Spleen (tissue), 13 donors: ENCODE results near the gene FOXE3. TPM values are rescaled to one million over a fixed set of nuclear protein-coding genes. Genes with fewer than 3 reads are reported as not detected.

Source experiments
- DNase-seq: peaks from one replicate; pipeline ENCODE4 v3.0.0-alpha.2; 2020
- H3K27ac ChIP-seq, 8 donors: fragments of 200-600 bp; sonication (generic) in 7 of 8; 1 replicate in 4 of 8; 2 replicates in 4 of 8; pipeline versions ENCODE4 v1.5.0 to v1.8.0; 2016 to 2021; ENCODE audit warnings: inconsistent platforms in 4 of 8, mild to moderate bottlenecking in 4 of 8, moderate library complexity in 1 of 8
- H3K27me3 ChIP-seq, 7 donors: fragments of 200-600 bp; sonication (generic) in 6 of 7; replicated peaks in 1 of 7; 1 replicate in 4 of 7; 2 replicates in 3 of 7; pipeline versions ENCODE4 v1.5.0 to v1.8.0; 2016 to 2021; ENCODE audit warnings: inconsistent platforms in 3 of 7, mild to moderate bottlenecking in 1 of 7
- H3K36me3 ChIP-seq, 6 donors: fragments of 200-600 bp; sonication (generic) in 5 of 6; 1 replicate in 4 of 6; 2 replicates in 2 of 6; pipeline versions ENCODE4 v1.5.0 to v1.8.0; 2016 to 2021; ENCODE audit warnings: inconsistent platforms in 2 of 6
- H3K4me1 ChIP-seq, 6 donors: fragments of 200-600 bp; sonication (generic) in 5 of 6; 1 replicate in 3 of 6; 2 replicates in 3 of 6; pipeline versions ENCODE4 v1.5.0 to v1.8.0; 2016 to 2021; ENCODE audit warnings: inconsistent platforms in 3 of 6
- H3K4me3 ChIP-seq, 8 donors: fragments of 200-600 bp; sonication (generic) in 7 of 8; 1 replicate in 4 of 8; 2 replicates in 4 of 8; pipeline versions ENCODE4 v1.5.0 to v1.8.0; 2016 to 2021; ENCODE audit warnings: inconsistent platforms in 4 of 8, mild to moderate bottlenecking in 4 of 8, moderate library complexity in 2 of 8
- H3K9me3 ChIP-seq, 8 donors: fragments of 200-600 bp; sonication (generic) in 7 of 8; 1 replicate in 4 of 8; 2 replicates in 4 of 8; pipeline versions ENCODE4 v1.5.0 to v1.8.0; 2016 to 2021; ENCODE audit warnings: inconsistent platforms in 4 of 8
- POLR2A ChIP-seq, 3 donors: fragments of 450-650 bp; IDR thresholded peaks; one replicate each; pipeline ENCODE4 v1.5.1; 2017; ENCODE audit warnings: antibody characterized with exemption in 3 of 3, mild to moderate bottlenecking in 1 of 3
- POLR2AphosphoS5 ChIP-seq, 3 donors: sonication (generic); formaldehyde crosslinking; IDR thresholded peaks; one replicate each; pipeline ENCODE4 v1.5.1; 2017; ENCODE audit warnings: antibody characterized with exemption in 3 of 3
- WGBS, 5 donors: extraction: QIAGEN DNeasy Blood & Tissue Kit in 3 of 5; methylation state at CpG; one replicate each; pipeline versions ENCODE4 v1.1.5 to v1.1.7; 2013 to 2018; 5-methylcytosine and 5-hydroxymethylcytosine counted together
- intact Hi-C: fragments of 100-400 bp; cut with DNase I; formaldehyde crosslinking; loops from one replicate; pipeline ENCODE4 v1.15.0; 2023; ENCODE audit warnings: low total_unique reads
- long read RNA-seq, 2 donors: transcript quantifications; one replicate each; lab custom pipeline, GENCODE V29; 2026
- polyA plus RNA-seq, 3 donors: library from polyadenylated mRNA; stranded (reverse); fragments of 200-250 nt; gene quantifications; one replicate each; pipeline ENCODE4 v1.2.1, GENCODE V29; 2013
- total RNA-seq, 7 donors: library from RNA; depleted of rRNA in 3 of 7; stranded (reverse); fragments of >200 nt in 3 of 7; fragmentation: NEBNext Ultra II Directional in 4 of 7; extraction: Animal tissue kit (Norgen Biotek cat#: 25700) in 4 of 7; gene quantifications; one replicate each; pipeline versions ENCODE4 v1.1.0 to v1.2.1, GENCODE V29; 2016 to 2021
- TF ChIP-seq, protein P1 (sequence below), 11 experiments: fragments of 200-600 bp in 7 of 11; fragments of 450-650 bp in 4 of 11; sonication (generic) in 4 of 11; IDR thresholded peaks in 8 of 11; conservative IDR thresholded peaks in 3 of 11; 1 replicate in 7 of 11; 2 replicates in 4 of 11; pipeline versions ENCODE4 v1.4.0 to v1.8.0; 2016 to 2021; ENCODE audit warnings: antibody characterized with exemption in 11 of 11, inconsistent platforms in 4 of 11, mild to moderate bottlenecking in 1 of 11
- donor health status: healthy with polysubstance abuse.
- donor health status: DM: no; HTN: no; CAD: no; lungs with moderate emphysema.
- donor health status: DM: no; HTN: no; CAD: no.
- donor health status: Bipolar disorder and iron deficiency.
- donor health status: healthy.
- donor health status: DM: no; HTN: no; CAD: no.
- donor health status: DM: yes; HTN: yes; CAD: no.

Gene FOXE3
- total RNA-seq, result not detected
- polyA plus RNA-seq, result not detected
- long read RNA-seq, donor 1, result 0 reads
- long read RNA-seq, donor 2, result 0 reads

DNA sequence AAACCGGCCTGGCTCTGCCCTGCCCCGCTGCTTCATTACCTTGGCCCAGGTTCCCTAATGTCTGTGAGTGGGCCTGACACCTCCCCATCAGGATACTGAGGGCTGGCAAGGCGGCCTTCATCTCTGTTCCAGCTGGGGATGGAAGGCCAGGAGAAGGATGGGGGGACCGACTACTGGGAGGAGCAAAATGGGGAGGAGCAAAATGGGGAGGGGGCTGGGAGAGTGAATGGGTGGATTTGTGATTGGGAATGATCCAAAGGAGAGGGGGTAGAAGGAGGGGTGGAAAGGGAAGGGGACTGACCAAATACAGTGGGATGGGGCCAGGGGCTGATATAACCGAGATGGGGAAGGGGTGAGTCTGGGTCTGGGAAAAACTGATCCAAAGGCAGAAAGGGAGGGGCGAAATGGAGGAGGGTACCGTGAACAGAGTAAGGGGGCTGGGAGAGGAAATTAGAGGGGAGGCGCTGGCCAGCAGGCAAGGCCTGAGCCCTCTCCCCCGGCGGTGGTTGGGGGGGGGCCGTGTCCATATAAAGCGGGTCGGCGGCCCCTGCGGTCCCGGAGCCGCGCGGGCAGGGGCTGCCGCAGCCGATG is at the start of gene FOXE3:
Gene FOXE3, plus strand, starts transcription at position 558 of the 591 bp plus-strand sequence. Its CDS starts 31 bp downstream, at position 589.
- intact Hi-C loops, result no loop called here
- Histone ChIP-seq H3K27me3 (peaks cover 0 to 66% (median 37%) of the 10 kb centered on the region in 7 donors), H3K4me1 (peaks cover 0 to 8% (median 4%) of the 10 kb centered on the region in 6 donors), H3K9me3 (no peaks in the 10 kb centered on the region), H3K27ac (no peak within 1 kb of the TSS), H3K36me3 (no peaks in the 10 kb centered on the region), H3K4me3 (peak within 1 kb of the TSS in 2 of 8 donors; percentile 16 to 60)
- 30 to 37% (median 35%) methylated on average over 19 to 21 of the region's 21 CpGs for WGBS, 5 donors
- TF ChIP-seq POLR2A (IDR thresholded peaks at IDR 0.05) (no peak), POLR2AphosphoS5 (IDR thresholded peaks at IDR 0.05) (no peak)
- TF ChIP-seq, protein P1, sequence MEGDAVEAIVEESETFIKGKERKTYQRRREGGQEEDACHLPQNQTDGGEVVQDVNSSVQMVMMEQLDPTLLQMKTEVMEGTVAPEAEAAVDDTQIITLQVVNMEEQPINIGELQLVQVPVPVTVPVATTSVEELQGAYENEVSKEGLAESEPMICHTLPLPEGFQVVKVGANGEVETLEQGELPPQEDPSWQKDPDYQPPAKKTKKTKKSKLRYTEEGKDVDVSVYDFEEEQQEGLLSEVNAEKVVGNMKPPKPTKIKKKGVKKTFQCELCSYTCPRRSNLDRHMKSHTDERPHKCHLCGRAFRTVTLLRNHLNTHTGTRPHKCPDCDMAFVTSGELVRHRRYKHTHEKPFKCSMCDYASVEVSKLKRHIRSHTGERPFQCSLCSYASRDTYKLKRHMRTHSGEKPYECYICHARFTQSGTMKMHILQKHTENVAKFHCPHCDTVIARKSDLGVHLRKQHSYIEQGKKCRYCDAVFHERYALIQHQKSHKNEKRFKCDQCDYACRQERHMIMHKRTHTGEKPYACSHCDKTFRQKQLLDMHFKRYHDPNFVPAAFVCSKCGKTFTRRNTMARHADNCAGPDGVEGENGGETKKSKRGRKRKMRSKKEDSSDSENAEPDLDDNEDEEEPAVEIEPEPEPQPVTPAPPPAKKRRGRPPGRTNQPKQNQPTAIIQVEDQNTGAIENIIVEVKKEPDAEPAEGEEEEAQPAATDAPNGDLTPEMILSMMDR (IDR thresholded peaks at IDR 0.05 in 8 of 11, conservative IDR thresholded peaks at IDR 0.05 in 3 of 11), result no peak
- no peak for DNase-seq

DNA sequence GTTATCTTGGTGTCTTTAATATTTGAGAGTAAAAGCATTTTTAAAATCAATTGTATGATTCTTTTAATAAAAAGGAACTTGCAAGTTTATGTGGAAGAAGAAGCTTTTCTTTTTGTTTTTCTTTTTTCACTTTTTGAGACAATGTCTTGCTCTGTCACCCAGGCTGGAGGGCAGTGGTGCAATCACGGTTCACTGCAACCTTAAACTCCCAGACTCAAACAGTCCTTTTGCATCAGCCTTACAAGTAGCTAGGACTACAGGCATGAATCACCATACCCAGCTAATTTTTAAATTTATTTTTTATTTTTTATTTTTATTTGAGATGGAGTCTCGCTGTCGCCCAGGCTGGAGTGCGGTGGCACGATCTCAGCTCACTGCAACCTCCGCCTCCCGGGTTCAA is 48.4 kb upstream of the FOXE3 start:
- intact Hi-C loops, result no loop called here
- Histone ChIP-seq H3K27ac (no peak overlapping the region), H3K4me1 (peaks cover 0 to 7% (median 0%) of the 10 kb centered on the region in 6 donors), H3K9me3 (no peaks in the 10 kb centered on the region), H3K36me3 (peaks cover 0 to 53% (median 36%) of the 10 kb centered on the region in 6 donors), H3K4me3 (no peak overlapping the region), H3K27me3 (no peaks in the 10 kb centered on the region)
- 91 to 97% (median 93%) methylated on average over 7 of the region's 7 CpGs for WGBS, 5 donors
- TF ChIP-seq, protein P1 (IDR thresholded peaks at IDR 0.05 in 8 of 11, conservative IDR thresholded peaks at IDR 0.05 in 3 of 11), result no peak
- TF ChIP-seq POLR2AphosphoS5 (IDR thresholded peaks at IDR 0.05) (no peak), POLR2A (IDR thresholded peaks at IDR 0.05) (no peak)
- no peak for DNase-seq

DNA sequence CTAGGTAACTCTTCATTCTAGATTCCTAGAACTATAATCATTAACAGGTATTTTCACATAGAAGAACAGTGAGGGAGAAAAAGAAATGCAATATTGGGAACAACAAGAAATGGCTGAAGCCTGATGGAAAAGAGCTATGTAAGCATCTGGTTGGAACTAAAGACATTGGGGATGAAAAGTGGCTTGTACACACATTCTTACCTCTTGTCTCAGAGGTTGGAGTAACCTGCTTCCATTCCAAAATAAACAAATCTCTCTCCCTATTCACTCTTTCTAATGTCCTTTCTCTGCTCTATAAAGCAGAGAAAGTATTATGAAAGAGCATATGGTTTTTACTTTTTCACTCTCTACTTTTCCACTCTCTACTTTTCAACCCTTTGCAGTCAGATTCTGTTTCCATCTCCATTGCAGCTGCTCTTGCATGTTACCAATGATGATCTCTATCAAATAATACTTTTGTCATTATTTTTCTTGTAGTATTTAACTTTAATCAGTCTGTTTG is 45.0 kb upstream of the FOXE3 start:
- Histone ChIP-seq H3K27ac (no peak overlapping the region), H3K4me3 (no peak overlapping the region), H3K36me3 (peaks cover 0 to 82% (median 66%) of the 10 kb centered on the region in 6 donors), H3K9me3 (no peaks in the 10 kb centered on the region), H3K4me1 (no peaks in the 10 kb centered on the region), H3K27me3 (no peaks in the 10 kb centered on the region)
- no peak for DNase-seq
- TF ChIP-seq, protein P1 (IDR thresholded peaks at IDR 0.05 in 8 of 11, conservative IDR thresholded peaks at IDR 0.05 in 3 of 11), result no peak
- no peak for TF ChIP-seq POLR2A (IDR thresholded peaks at IDR 0.05)
- no peak for TF ChIP-seq POLR2AphosphoS5 (IDR thresholded peaks at IDR 0.05)
- intact Hi-C loops, result no loop called here

DNA sequence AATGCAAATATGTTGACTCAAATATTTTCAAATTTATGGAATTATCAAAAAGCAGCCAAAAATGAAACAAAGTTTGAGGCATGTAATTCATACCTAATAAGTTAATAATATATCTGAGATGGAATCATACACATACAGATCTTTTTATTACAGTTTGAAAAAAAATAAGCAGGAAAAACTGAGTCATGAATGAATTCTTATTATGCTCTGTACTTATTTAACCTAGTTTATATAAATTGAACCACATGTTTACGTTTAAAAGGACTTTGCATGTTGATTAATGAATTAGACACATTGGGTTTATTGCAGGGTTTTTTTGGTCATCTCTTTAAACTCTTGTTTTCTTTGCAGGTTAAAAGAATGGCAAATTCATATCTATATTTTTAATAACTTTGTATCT is 41.6 kb upstream of the FOXE3 start:
- Histone ChIP-seq H3K4me1 (no peaks in the 10 kb centered on the region), H3K27ac (no peak overlapping the region), H3K27me3 (no peaks in the 10 kb centered on the region), H3K9me3 (no peaks in the 10 kb centered on the region), H3K4me3 (no peak overlapping the region), H3K36me3 (peaks cover 0 to 100% (median 68%) of the 10 kb centered on the region in 6 donors)
- no peak for TF ChIP-seq POLR2A (IDR thresholded peaks at IDR 0.05)
- TF ChIP-seq, protein P1 (IDR thresholded peaks at IDR 0.05 in 8 of 11, conservative IDR thresholded peaks at IDR 0.05 in 3 of 11), result no peak
- intact Hi-C loops, result no loop called here
- 86 to 97% (median 92%) methylated on average over 1 of the region's 1 CpG for WGBS, 5 donors
- DNase-seq, result no peak
